ENCODE measurements around the gene PUSL1.
A peak's percentile ranks its signal among the peaks of the same experiment; 100 is the strongest.

PUSL1 gene

GRCh38 chr1:1338278-1338677, 29.9 kb downstream of the PUSL1 start:
- DNase-seq (ENCODE audit: low read depth in 3 of 3): no peak

- DNase-seq (ENCODE audit: low read depth in 3 of 3): no peak
These were observed 31.8 kb downstream of the PUSL1 start for GRCh38 chr1:1340185-1340584.

- DNase-seq (ENCODE audit: low read depth in 3 of 3): no peak
These were observed 32.6 kb downstream of the PUSL1 start for GRCh38 chr1:1340791-1341548.

GRCh38 chr1:1341549-1342021, 33.2 kb downstream of the PUSL1 start:
- no peak for DNase-seq (ENCODE audit: low read depth in 3 of 3)

- no peak for DNase-seq (ENCODE audit: low read depth in 3 of 3)
These were observed 33.7 kb downstream of the PUSL1 start for GRCh38 chr1:1342061-1342562.

- DNase-seq (ENCODE audit: low read depth in 3 of 3): no peak
These were observed 34.3 kb downstream of the PUSL1 start for GRCh38 chr1:1342584-1343115.

- DNase-seq (ENCODE audit: low read depth in 3 of 3): no peak
These were observed 35.5 kb downstream of the PUSL1 start for GRCh38 chr1:1343811-1344421.

DNA sequence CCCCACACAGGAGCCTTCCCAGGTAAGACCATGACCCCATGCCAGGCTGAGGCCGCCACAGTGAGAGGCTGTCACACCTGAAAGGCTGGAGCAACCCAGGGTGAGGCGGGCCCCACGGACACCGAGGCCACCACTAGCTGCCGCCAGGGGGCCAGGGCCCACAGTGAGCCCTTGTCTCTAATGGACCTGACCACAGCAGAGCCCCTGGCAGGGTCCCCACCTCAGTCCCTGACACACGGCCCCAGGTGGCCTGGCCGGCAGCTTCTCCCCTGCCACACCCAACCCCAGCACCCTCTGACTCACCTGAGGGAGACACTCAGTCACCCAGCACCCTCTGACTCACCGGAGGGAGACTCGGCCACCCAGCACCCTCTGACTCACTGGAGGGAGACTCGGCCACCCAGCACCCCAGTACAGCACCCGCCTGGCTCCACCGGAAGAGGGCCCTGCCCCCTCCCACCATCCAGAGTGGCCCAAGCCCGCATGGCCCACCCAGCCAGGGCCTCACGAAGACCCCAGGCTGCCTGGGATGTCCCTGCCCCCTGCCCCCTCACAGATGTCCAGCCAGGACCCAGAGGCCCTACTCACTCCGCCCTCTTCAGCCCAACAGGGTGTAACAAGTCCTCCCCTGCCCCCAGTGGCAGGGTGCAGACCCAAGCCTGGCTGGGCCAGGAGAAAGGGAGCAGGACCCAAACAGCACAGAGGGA, 36.4 kb downstream of the PUSL1 start:
- peak; percentile 39 to 55 (median 44) for DNase-seq (ENCODE audit: low read depth in 3 of 3)

DNA sequence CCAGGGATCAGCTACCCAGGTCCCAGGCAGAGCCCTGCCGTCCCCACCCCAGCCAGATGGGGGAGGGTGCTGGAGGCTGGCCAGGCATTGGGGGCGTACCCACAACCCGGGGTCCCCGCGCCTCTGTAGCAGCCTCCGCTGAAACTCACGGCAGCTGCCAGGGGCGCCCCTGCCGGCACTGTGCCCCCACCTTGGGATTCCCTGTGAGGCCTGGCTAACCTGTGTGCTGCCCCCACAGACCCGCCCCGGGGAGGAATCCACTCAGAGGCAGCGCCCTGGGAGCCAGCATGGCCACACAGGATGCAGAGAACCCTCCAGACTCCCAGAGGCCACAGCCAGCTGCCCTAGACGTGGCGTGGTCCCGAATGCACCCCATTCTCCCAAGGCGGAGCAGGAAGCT, 37.0 kb downstream of the PUSL1 start:
- no peak for DNase-seq (ENCODE audit: low read depth in 3 of 3)

DNA sequence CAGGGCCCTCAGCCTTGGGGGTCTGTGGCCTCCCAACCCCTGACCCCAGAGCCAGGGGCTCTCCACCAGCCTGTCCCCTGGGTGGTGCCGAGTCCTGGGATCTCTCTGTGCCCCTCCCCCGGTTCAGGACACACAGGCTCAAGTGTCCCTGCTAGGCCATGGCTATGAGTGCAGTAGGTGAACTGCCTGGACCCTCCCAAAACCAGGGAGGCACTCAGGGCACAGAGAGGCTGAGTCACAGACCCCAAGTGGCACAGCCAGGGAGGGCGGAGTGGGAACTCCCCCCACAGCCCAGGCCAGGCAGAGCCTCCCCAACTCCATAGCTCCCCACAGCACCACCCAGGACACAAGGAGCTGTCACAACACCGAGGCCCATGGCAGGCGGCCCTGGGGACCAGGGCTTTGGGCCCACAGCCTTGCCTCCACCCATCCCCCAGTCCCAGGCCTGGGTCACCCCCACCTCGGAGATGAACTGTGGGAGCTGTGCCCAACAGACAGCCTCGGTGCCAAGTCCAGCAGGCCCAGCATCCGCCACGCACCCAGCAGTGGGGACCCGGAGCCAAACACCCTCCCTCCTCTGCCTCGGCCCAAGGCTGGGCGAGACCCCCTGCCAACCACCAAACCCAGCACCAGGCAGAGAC, 37.6 kb downstream of the PUSL1 start:
- no peak for DNase-seq (ENCODE audit: low read depth in 3 of 3)

DNA sequence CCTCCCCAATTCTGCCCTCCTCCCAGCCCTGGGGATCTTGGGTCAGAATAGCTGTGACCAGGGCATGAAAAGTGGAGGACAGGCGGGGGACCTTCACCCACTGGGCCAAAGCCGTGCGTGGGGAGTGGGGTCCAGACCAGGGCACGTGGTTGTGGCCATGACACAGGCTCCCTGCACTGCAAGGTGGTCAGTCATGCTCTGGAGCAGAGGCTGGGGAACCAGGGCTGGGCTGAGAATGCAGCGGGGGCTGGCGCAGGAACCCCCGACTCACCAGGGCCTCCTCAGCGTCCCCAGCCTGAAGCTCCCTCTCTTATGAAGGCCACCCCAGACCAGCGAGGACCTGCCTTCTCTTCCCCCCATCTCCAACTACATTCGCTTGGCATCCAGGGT, 38.1 kb downstream of the PUSL1 start:
- no peak for DNase-seq (ENCODE audit: low read depth in 3 of 3)

DNA sequence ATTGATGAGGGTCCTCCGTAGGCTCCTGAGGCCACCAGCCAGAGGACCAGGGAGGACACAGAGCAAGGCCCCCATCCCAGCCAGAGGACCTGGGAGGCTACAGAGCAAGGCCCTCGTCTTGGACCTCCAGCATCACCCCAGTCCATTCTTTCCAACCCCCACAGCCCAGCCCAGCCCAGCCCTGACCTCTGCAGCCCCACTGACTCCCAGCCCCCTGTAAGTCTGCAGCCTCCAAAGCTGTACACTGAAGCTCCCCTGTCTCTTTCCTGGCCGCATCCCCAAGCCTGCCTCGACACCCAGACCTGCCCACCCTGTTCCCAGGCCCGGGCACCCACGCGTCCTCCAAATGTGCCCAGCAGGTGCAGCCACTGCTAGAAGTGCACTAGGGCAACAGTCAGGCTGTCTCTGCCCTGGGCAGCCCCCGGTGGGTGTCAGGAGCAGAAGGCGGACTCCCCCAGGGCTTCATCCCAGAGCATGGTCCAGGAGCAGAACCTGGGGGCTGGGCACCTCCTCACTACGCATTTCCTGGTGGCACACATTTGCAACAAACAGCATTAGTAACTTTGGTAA, 38.7 kb downstream of the PUSL1 start:
- no peak for DNase-seq (ENCODE audit: low read depth in 3 of 3)

GRCh38 chr1:1347663-1348419, 39.4 kb downstream of the PUSL1 start:
- no peak for DNase-seq (ENCODE audit: low read depth in 3 of 3)

- no peak for DNase-seq (ENCODE audit: low read depth in 3 of 3)
These were observed 40.2 kb downstream of the PUSL1 start for GRCh38 chr1:1348420-1349255.

DNA sequence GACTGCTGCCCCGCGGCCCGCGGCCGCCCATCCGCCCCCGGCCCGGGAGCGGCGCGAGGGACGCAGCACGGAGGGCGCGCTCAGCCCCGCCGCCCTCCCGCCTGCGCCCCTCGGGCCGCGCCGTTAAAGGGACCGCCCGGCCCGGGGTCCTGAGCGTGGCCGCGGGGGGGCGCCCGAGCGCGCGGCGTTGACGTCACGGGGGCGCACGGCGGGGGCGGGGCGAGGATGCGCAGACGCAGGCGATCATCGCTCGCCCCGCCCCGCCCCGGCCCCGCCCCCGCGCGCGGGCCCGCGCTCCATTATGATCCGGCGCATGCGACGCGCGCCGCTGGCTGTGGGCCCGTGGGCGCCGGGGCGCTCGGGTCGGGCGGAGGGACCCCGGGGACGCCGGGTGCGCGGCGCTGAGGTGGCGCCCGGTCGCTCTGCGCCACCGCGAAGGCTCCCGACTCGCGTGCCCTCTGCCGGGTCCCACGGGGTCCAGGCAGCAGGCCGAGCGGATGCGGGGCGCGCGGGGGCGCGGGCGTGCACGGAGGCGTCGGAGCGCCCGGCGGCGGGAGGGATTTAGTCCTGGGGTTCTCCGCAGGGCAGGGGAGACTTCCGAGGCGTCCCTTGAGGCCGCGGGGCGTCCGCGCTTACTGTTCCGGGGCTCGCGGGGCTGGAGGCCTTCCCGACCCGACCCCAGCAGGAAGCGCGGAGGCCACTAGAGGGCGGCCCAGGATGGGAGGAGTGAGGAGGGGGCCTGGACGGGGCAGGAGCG, 41.0 kb downstream of the PUSL1 start, which contains the start of gene DVL1:
TSS of gene DVL1 (minus strand) at position 163 of the 757 bp plus-strand sequence. CDS start 353 bp downstream, outside the sequence.
- DNase-seq (ENCODE audit: low read depth in 3 of 3): peak in 2 of 3 donors; percentile 37 to 63

DNA sequence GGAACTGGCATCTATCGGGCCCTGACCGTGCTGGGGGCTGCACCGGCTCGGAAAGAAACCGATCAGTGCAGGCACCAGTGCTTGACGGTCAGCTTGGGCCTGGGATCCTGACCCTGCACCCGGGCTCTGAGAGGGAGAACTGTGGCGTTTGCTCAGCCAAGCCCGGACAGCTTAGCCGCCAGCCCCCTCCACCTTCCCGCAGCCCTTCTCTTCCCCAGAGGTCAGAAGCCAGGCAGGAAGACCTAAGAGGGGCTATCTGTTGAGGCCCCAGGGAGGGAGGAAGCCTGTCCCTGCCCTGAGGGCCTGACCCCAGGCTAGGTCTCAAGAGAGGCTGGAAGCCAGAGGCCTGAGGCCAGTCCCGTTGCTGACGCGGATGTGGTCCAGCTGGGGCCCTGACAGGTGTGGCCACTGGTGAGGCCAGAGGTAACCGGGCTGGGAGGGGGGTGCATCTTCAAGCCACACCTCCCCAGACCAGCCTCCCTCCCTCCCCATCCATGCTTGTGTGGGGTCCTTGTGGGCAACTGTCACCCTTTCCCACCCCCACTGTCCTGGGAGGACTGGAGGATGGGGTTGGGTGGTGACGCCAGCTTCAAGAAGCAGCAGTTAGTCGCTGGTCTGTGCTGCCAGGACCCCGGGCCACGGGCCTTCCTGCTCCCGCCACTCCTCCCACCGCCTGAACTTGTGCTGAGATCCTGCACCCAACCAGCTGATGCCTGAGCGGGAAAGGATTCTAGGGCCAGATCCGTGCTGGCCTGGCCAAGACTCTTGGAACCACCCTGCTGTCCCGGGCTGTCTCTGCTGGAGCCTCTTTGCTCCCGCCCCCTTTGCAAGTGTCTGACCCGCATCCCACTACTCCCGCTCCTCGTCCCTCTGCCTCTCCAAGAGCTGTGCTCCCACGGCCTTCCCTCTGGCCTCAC, 43.4 kb downstream of the PUSL1 start:
- DNase-seq (ENCODE audit: low read depth in 3 of 3): no peak

DNA sequence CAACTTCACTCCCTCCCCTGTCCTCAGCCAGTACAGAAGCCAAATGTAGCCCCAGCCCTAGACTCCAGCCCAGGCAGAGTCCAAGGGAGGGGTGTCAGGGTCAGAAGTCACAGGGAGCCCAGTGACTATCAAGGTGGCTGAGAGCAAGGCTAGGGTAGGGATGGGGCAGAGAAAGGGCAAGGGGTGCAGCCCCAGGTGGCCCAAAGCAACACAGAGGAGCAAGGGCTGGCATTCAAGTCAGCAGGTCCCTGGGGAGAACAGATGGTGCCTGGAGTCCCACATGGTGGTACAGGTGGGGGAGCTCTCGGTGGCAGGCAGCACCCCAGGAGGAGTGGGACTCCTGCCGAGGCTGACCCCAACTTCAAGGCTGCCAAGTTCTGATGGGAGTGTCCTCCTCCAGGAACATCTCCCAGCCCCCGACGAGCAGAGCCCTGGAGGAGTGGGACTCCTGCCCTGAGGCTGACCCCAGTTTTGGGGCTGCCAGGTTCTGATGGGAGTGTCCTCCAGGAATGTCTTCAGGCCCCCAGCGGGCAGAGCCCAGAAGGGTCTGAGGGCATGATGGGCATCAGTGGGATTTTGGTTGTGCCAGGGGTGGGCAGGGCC, 44.5 kb downstream of the PUSL1 start:
- DNase-seq (ENCODE audit: low read depth in 3 of 3): no peak

All from stimulated activated CD4-positive, alpha-beta T cell treated with anti-CD3 and anti-CD28 coated beads, TNF-alpha, amount 100 ng/mL, for 48 hours (primary cell).